CD4-positive, alpha-beta T cell treated with Interleukin-21 for 1 hour (primary cell): ENCODE data around the gene ARHGEF17.
"Not testable (repeated sequence)": the region's sequence is repeated elsewhere in the genome, so short reads cannot be mapped to it uniquely, and the experiment has no call there.

Experiments
- DNase-seq: peaks from one replicate; pipeline ENCODE4 v3.0.0-alpha.2; 2020

The ARHGEF17 gene

GRCh38 chr11:73308003-73308960, at the start of gene ARHGEF17:
Gene ARHGEF17 (plus strand): TSS chr11:73308276. CDS start chr11:73308639, 363 bp downstream.
- peak; percentile 41 for DNase-seq

DNA sequence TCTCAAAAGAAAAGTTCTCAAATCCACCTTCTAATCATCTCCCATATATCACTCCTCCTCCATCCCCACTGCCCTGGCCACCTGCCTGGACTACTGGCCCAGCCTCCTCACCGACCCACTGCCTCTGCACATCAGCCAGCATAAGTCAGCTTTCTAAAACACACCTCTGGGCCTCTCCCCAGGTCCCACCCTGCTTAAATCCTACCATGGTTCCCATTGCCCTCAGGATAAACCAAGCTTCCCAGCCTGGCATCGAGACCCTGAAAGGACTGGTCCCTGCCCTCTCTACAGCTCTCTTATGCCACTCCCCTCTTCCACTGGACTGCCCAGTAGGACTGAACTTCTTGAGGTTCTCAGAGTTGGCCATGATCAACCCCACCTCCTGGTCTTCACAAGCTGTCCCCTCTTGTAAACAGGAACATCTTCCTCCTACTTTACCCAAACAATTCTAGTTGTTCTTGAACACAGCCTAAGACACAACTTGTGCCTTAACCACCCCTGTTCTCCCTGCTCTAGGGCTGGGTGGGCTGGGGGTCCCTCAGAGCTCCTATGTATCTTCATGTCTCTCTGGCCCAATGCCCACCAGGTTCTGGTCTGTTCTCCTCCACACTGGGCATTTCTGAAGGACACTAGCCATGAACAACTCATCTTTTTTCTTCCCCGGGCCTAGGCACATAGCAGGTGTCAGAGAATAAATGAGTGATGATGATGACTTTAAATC, 48.5 kb upstream of the ARHGEF17 start:
- no peak for DNase-seq

DNA sequence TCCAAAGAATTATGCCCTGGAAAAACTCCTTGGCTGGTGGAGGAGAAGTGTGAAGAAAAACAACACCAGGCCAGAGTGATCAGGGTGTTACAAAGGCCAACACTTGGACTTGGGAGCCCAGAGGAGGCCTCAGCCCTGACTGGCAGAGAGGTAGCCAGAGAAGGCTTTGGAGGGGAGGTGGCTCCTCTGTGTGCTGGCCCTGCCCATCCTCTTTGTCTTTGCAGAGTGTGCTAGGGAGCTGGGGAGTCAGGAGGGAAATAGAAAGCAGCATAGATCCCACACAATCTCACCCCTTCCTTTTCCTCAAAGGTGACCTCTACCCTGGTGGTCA, 48.0 kb upstream of the ARHGEF17 start:
- DNase-seq: no peak

DNA sequence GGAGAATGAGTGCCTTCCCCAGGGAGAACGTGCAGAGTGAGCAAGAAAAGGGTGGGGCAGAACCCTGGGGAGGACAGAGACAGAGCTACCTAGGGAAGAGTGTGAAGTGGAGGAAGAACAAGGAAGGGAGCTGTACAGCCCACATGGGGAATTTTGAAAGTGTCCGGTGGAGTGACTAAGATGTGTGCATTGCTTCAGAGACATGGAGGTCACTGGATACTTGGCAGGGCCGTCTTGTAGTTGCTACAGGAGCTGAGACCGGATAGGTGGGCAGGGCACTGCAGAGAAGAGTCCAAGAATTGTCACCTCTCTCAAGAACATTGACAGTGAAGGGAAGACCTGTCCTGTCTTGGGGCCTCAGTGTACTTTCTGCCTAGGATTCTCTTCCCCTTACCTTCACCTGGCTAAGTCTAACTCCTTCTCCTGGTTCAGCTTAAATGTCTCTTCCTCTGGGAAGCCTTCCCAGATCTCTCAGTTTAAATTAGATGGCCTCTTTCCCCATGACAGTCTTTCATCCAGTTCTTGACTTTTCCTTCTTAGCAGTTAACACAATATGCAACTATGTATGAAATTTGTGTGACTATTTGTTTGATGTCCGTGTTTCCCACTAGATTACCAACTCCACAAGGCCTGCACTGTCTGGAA, 45.1 kb upstream of the ARHGEF17 start:
- no peak for DNase-seq

DNA sequence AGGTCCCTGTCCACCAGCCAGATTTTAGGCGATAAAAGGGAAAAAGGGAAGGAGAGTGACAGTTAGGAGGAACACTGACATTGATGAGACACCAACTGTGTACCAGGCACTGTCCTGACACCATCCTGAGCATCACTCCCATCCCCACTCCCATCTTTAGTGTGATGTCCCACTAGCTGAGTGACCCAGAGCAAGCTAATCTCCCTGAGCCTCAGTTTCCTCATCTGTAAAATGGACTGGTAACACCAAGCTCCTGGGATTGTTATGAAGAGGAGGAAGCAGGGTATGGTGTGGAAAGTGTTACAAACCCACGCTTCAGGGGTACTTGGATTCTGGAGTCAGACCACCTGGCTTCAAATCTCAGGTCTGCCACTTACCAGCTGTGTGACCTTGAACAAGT, 44.4 kb upstream of the ARHGEF17 start:
- no peak for DNase-seq

DNA sequence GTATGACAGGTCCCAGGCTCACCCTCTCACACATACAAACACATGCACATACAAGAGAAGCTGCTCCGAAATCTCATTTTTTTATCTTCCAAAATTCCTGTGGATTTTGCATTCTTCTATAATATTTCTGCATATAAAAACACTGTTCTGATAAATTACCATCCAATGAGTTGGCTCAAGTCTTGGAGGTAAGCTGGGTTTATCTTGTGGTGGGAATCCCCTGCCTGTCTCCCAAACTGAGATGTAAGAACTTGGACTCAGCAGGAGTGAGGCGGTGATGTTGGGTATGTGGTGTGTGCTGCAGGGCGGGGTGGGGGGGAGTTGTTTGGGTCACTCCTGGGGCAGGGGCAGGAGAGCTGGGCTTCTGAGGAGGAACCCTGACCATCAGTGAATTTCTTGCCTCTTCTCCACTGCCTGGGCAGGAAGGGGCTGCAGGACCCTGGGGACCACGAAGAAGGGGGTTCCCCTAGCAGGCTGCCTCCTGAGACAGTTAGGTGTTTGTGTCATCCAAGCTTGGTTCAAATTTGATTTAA, 42.7 kb upstream of the ARHGEF17 start:
- DNase-seq: no peak

DNA sequence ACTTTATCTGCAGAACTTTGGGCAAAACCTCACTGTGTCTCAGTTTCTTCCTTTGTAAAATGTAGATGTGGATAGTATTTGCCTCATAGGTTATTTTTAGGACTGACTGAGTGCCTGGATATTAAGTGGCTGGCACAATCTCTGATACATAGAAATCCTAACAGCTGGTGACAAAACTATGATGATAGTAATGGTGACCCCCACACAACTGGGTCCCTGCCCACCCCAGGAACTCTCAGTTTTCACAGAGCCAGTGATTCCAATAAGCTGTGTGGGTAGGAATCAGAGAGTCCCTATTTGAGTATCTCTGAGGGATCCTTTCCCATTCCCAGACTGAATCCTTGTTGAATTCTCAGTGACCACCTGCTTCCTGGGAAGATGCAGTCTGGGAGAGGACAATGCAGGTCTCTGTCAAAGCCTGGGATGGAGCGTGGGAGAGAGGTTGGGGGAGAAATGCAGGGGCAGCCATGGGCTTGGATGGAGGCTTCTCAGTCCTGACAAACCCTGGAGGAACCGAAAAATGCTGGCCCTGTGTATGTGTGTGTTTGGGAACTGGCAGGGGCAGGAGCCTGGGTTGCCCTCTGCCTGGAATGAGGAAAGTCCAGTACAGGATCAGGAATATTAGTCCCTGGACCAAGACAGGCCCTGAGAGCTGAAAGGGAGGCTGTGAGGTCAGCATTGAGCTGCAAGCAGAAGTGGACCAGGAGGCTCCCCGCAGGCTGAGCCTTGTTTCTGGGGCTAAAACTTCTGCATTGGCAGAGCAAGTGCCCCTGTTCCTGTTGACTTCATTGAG, 42.0 kb upstream of the ARHGEF17 start:
- no peak for DNase-seq

DNA sequence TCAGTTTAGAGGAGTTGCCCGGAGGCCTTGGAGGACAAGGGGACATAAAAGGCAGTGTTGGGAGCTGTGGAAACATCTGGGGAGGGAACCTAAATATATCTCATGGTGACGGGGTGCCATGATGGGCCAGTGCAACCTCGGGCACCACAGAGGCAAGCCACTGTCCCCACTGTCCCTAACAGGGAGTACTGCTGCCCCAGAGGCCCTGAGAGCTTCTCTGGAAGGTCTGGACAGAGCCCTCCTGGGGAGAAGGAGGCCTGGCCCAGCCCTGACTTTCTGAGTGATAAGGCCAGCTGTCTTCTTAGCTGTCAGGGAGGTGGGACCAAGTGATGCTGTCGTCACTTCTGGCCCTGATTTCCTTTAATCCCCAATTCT, 41.4 kb upstream of the ARHGEF17 start:
- DNase-seq: no peak

- DNase-seq: no peak
Observed at GRCh38 chr11:73267122-73267846, 40.8 kb upstream of the ARHGEF17 start.

- no peak for DNase-seq
Observed at GRCh38 chr11:73267906-73268540, 40.1 kb upstream of the ARHGEF17 start.

- DNase-seq: no peak
Observed at GRCh38 chr11:73268671-73269271, 39.3 kb upstream of the ARHGEF17 start.

DNA sequence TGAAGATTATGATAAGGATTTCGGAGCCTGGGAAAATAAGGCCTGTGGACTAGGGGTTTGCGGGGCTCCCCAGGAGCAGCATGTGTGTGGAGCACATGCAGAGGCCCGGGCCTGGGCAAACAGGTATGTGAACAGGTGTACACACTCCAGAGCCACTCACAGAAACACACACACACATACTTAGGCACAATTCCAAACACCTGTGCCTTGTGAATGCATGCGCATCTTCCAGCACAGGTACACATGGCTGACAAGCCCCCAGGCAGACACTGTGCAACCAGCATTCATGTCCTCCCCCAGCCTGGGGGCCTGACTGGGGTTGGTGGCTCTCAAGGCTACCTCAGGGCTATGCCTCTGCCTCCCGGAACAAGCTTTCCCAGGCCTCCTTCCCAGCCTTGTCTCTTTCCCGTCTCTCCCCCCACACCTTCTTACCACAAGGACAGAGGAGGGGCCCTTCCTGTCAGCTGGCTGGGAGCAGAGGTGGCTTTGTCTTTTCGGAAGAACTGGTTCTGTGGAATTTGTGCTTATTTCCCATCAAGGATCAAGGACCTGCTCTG, 38.5 kb upstream of the ARHGEF17 start:
- DNase-seq: no peak

- no peak for DNase-seq
Observed at GRCh38 chr11:73270016-73270854, 37.8 kb upstream of the ARHGEF17 start.

GRCh38 chr11:73270855-73271477, 37.1 kb upstream of the ARHGEF17 start:
- no peak for DNase-seq

DNA sequence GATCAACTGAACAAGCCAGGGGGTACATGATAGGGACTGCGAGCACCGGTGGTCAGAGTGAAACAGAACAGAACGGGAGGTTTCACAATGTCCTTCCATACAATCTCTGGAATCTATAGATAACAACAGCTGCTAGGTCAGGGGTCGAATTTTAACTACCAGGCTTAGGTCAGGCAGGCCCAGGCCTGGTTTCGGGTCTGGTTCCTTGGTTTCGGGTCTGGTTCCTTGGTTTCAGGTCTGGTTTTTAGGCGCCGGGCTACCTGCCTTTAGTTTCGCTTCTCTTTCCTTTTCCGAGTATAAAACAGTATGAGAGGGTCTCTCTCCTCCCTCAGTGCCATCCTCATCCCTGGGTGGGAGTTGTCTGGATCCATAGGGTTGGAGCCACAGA, 36.6 kb upstream of the ARHGEF17 start:
- DNase-seq: not testable (repeated sequence)

GRCh38 chr11:73271936-73272679, 36.0 kb upstream of the ARHGEF17 start, which contains the start of gene P2RY6:
Gene P2RY6 (plus strand): TSS chr11:73272338. CDS start chr11:73296519, 24,181 bp downstream.
- no peak for DNase-seq

GRCh38 chr11:73272680-73273038, 35.4 kb upstream of the ARHGEF17 start:
- no peak for DNase-seq

- no peak for DNase-seq
Observed at GRCh38 chr11:73273222-73273895, 34.7 kb upstream of the ARHGEF17 start.
